Dermis blood vessel endothelial cell (primary cell): ENCODE measurements around the gene GSTT2. TPM values are rescaled to one million over a fixed set of nuclear protein-coding genes. Genes with fewer than 3 reads are reported as not detected.
A peak's percentile ranks its signal among the peaks of the same experiment; 100 is the strongest.

Experiments used
- DNase-seq: peaks from one replicate; pipeline ENCODE4 v3.0.0; 2010
- total RNA-seq: library from RNA; depleted of rRNA; stranded (reverse); fragments of >200 nt; gene quantifications from 2 replicates; pipeline ENCODE4 v1.2.3, GENCODE V29; 2014

The GSTT2 gene
- total RNA-seq, 1 donor from 2014 or later, result not detected

DNA sequence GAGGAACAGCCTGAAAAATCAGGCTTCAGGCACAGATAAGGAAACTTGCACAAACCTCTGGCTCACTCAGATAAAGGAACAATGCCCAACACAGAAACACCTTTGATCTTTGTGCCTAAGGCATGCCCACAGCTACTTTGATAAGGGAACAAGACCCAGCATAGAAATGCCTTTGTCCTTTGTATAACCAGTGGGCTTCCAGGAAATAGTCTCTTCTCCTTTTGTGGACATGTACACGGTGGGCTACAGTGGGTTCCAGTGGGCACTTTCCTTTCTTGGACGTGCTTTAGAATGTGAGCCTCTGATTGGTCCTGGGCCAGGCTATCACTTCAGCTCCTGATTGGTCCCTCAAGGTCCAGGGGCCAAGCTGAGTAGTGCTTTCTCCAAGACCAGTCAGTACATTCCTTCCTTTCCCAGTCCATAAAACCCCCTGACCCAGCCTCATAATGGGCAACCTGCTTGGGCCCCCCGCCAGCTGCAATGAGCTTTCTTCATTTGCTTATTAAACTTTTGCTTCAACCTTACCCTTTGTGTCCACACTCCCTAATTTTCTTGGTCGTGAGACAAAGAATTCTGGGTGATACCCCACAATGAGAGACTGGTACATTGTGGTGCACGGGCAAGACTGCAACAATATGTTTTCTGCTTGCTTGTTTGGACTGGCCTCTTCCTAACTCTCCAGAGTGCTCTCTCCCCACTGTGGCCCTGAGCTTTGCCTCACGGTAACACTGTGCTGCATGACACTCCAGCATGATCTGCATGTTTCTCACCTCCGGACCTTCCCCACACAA is 29.5 kb downstream of the GSTT2 start:
- no peak for DNase-seq

DNA sequence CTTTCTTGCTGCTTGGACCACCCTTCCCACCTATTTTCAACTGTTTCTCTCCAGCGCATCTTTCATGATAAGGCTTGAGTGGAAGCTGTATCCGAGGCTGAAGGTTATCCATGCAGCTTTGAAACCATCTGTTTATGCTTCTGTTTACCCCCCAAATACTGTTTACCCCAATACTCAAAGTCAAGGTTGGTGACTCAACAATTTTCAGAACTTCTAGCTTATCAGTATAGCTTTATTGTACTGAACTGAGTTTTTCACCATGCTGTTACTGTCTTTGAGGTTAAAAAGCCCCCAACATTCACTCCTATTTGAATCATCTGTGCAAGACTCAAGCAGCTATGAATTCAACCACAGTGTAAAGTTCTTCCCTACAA is 30.1 kb downstream of the GSTT2 start:
- no peak for DNase-seq

DNA sequence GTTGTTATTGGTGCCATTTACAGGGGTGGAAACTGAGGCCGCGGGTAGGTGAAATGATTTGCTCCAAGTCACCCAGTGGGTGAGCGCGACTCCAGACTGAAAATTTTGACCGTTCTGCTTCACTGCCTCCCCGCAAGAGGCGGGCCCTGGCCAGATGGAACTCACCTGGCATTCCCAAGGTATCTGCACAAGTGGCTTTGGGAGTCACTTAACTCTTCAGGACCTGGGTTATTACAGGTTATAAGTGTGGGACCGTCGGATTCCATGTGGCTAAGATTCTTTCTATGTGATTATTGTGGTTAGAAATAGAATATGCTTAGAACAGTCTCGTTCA is 31.8 kb downstream of the GSTT2 start:
- DNase-seq, result no peak

DNA sequence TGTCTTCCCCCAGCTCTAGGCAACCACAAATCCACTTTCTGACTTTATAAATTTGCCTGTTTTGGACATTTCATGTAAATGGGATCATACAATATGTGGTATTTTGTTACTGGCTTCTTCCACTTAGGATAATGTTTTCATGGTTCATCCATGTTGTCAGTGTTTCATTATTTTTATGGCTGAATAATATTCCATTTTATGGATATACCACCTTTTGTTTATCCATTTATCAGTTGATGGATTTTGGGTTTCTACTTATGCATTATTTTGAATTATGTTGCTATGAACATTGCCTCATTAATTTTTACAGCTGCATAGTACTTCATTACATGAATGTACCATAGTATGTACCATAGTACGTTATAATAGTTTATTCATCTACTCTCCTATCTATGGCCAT is 36.2 kb downstream of the GSTT2 start:
- no peak for DNase-seq

DNA sequence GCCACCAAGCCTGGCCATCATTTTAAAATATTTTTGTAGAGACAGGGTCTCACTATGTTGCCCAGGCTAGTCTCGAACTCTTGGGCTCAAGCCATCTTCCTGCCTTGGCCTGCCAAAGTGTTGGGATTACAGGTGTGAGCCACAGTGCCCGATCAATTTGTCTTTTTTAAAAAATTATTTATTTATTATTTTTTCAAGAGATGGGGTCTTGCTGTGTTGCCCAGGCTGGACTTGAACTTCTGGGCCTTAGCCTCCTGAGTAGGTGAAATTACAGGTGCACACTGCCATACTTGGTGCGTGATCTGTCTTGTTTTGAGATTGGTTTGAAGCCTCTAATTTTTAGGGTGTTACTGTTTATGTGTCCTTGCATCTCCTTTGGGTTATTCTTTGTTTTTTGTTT is 41.4 kb downstream of the GSTT2 start:
- no peak for DNase-seq

DNA sequence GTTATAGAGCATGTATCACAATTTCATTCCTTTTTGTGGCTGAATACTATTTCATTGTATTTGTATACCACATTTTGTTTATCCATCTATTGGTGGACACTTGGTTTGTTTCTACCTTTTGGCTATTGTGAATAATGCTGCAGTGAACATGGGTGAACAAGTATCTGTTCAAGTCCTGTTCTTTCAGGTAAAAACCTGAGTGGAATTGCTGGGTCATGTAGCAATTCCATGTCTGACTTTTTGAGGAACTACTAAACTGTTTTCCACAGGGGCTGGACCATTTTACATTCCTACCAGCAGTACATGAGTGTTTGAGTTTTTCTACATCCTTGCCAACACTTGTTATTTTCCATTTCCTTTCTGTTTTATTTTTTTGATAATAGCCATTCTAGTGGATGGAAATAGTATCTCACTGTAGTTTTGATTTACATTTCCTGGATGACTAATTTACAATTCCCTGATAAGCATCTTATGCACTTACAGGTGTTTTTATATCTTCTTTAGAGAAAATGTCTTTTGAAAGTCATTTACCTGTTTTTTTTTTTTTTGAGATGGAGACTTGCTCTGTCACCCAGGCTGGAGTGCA is 43.4 kb downstream of the GSTT2 start:
- peak; percentile 50 for DNase-seq

DNA sequence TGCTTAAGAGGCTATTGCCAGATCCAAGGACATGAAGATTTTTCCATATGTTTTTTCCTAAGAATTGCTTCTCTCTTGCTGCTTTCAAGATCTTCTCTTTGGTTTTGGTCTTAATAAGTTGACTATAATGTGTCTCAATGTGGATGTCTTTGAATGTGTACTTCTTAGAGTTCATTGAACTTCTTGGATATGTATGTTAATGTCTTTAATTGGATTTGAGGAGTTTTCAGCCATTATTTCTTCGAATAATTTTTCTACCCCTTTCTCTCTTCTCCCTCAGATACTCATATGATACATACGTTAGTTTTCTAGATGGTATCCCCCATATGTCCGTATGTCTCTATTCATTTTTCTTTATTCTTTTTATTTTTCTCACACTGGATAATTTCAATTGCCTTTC is 44.4 kb downstream of the GSTT2 start:
- no peak for DNase-seq

DNA sequence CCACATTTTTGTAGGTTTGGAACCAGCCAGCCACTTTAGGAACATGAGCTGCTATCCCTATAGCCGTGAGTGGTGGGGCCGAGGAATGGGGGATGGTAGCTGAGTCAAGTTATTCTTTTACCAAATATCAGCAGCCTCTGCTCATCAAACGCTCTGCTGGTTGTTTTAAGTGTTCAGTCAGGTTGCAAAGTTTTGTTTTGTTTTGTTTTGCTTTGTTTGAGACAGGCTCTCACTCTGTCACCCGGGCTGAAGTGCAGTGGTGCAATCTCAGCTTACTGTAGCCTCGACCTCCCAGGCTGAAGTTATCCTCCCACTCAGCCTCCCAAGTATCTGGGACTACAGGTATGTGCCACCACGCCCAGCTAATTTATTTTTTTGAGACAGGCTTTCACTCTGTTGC is 45.5 kb downstream of the GSTT2 start:
- no peak for DNase-seq

DNA sequence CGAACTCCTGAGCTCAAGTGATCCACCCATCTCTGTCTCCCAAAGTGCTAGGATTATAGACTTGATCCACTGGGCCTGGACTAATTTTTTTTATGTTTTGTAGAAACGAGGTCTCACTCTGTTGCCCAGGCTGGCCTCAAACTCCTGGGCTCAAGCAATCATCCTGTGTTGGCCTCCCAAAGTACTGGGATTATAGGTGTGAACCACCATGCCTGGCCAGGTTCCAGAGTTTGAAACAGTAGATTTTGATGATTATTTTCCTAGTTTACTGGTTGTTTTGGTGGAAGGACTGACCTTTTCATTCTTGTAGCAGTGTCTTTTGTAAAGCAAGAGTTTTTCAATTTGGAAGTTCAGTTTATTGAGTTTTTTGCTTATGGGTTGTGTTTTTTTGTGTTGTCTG is 46.1 kb downstream of the GSTT2 start:
- no peak for DNase-seq

DNA sequence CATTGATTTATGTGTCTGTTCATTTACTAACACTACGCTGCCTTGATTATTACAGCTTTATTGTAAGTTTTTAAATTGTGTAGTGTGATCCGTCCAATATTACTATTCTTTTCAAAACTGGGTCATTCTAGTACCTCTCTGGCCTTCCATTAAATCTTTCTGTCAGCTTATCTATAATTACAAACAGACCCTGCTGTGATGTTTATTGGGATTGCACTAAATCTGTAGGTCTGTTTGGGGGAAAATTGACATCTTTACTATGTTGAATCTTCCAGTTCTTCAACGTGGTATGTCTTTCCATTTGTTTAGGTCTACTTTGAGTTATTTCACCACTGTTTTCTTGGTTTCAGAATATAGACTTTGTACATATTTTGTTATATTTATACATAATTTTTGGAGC is 46.8 kb downstream of the GSTT2 start:
- DNase-seq, result no peak

DNA sequence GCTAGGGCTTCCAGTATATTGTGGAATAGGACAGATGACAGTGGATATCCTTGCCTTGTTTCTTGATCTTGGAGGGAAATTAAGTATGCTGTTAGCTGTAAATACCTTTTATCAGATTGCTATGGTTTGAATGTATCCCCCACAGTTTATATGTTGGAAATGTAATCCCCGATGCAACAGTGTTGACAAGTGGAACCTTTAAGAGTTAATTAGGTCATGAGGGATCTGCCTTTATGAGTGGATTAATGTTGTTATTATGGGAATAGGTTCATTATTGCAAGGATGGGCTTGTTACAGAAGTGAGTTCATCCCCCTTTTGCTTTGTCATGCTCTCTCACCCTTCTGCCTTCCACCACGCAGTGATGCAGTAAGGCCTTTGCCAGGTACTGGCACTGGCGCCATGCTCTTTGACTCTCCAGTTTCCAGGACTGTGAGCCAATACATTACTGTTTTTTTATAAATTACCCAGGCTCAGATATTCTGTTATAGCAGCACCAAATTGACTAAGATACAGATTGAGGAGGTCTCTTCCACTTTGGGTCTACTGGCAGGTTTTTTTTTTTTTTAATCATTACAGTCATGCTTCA is 47.5 kb downstream of the GSTT2 start:
- DNase-seq, result no peak

DNA sequence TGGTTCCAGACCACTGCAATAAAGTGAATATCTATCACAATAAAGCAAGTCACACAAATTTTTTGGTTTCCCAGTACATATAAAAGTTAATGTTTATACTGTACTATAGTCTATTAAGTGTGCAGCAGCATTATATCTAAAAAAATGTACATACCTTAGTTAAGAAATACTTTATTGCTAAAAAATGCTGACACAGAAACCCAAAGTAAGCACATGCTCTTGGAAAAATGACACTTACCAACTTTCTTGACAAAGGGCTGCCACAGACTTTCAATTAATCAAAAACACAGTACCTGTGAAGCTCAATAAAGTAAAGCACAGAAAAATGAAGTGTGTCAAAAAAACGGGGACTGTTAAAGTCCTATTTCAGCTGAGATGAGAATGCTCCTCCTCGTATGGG is 48.1 kb downstream of the GSTT2 start:
- no peak for DNase-seq

DNA sequence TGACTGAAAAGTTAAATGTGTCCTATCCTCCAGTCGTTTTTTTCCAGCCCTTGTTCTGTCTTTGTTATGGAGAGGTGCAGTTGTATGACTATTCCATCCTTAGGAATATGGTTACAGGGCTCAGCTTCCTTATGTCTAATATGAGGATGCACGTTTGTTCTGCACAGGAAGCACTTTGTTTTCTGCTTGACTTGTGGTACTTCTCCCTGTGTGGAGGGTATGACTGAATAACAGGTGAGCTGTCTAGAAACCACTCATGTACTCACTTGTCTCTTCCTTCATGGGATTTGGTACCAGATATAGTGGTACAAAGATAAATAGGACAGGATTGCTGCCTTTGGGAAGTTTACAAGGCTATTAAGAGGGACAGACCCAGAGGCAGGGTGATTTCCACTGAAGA is 48.6 kb downstream of the GSTT2 start:
- no peak for DNase-seq

DNA sequence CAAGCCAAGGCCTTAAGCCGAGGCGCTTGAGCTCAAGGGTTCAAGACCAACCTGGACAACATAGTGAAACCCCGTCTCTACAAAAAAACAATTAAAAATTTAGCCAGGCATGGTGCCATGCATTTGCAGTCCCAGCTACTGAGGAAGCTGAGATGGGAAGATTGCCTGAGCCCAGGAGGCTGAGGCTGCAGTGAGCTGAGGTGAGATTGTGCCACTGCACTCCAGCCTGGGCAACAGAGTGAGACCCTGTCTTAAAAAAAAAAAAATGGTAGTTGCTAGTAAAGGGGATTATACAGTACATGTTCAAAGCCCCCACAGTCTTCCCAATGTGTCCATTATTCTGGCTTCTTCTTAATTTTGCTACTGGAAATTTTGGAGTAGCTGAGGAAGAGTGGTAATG is 49.4 kb downstream of the GSTT2 start:
- DNase-seq, result no peak

DNA sequence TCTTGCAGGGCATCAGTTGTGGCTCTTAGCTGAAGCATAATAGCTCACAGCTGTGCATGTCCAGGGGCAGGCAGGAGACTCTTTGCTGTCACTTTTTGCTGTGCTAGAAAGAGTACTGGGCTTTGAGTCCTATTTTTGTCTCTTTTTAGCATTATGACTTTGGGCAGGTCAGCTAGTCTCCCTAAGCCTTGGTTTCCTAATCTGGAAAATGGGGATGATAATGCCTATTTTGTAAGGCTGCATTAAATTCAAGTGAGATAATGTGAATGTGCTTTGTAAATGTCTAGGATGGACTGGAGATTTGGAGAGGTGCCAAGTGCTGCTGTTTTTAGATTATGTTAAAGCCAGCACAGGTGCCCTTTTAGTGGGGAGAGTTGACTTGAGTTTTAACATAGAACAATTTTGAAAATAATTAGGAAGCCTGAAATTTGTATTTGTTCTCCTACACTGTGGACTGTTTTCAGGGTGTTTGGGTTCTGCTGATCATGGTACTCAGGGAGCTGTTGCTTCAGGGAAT is 50.3 kb downstream of the GSTT2 start:
- no peak for DNase-seq

Other genes starting within 250 kb of the GSTT2 start
- 2.2 and 2.3 TPM in 2 replicates for gene ZNF70, start 229.0 kb upstream of the GSTT2 start, total RNA-seq
- not detected in 2 replicates for gene VPREB3, start 225.7 kb upstream of the GSTT2 start, total RNA-seq
- 0.14 TPM in 1 of 2 replicates, not detected in the other for gene C22orf15, start 217.1 kb upstream of the GSTT2 start, total RNA-seq
- gene CHCHD10, start 212.2 kb upstream of the GSTT2 start, total RNA-seq, result 2.6 and 9.6 TPM in 2 replicates
- 4.4 and 7.3 TPM in 2 replicates for gene MMP11, start 207.3 kb upstream of the GSTT2 start, total RNA-seq
- gene SMARCB1, start 193.2 kb upstream of the GSTT2 start, total RNA-seq, result 24.5 and 45.8 TPM in 2 replicates
- gene DERL3, start 141.1 kb upstream of the GSTT2 start, total RNA-seq, result 0.68 and 1.3 TPM in 2 replicates
- gene SLC2A11, start 122.3 kb upstream of the GSTT2 start, total RNA-seq, result 4.7 and 6.0 TPM in 2 replicates
- gene MIF, start 85.8 kb upstream of the GSTT2 start, total RNA-seq, result 153 and 274 TPM in 2 replicates
- 1.4 and 11.1 TPM in 2 replicates for gene GSTT2B, start 18.9 kb upstream of the GSTT2 start, total RNA-seq
- 0.34 and 0.98 TPM in 2 replicates for gene DDTL, start 13.2 kb upstream of the GSTT2 start, total RNA-seq
- 114 and 121 TPM in 2 replicates for gene DDT, start 5.7 kb upstream of the GSTT2 start, total RNA-seq
- not detected in 2 replicates for gene GSTT4, start 25.3 kb downstream of the GSTT2 start, total RNA-seq
- gene CABIN1, start 31.2 kb downstream of the GSTT2 start, total RNA-seq, result 35.7 and 50.2 TPM in 2 replicates
- 0.34 and 0.60 TPM in 2 replicates for gene SUSD2, start 201.4 kb downstream of the GSTT2 start, total RNA-seq